Measurements from ENCODE around the gene PACRG. TPM values are rescaled to one million over a fixed set of nuclear protein-coding genes. Genes with fewer than 3 reads are reported as not detected.
"Not testable (repeated sequence)": the region's sequence is repeated elsewhere in the genome, so short reads cannot be mapped to it uniquely, and the experiment has no call there.

The PACRG gene
- total RNA-seq, 2 donors from 2014 or later = 0.14 to 3.9 TPM

DNA sequence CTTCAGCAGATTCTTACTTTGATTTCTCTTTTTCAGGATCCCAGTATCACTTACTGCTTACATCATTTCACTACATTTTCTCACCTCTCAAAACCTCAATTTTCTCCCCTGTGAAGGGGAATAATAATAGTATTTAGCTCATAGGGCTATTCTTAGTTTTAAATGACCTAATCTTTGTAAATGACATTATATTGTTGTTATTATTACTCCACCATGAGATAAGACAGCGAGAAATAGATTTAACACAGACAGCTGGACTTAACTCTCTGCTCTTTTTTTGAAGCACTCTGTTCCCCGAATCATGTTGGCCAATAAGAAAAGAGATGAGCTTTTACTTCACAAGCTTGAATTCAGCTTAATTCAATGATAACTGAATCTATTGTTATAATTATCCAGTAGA is 578.2 kb downstream of the PACRG start:
- intact Hi-C loops (cut with DNase I) = no loop called here
- no peak for DNase-seq (ENCODE audit: low spot score)

DNA sequence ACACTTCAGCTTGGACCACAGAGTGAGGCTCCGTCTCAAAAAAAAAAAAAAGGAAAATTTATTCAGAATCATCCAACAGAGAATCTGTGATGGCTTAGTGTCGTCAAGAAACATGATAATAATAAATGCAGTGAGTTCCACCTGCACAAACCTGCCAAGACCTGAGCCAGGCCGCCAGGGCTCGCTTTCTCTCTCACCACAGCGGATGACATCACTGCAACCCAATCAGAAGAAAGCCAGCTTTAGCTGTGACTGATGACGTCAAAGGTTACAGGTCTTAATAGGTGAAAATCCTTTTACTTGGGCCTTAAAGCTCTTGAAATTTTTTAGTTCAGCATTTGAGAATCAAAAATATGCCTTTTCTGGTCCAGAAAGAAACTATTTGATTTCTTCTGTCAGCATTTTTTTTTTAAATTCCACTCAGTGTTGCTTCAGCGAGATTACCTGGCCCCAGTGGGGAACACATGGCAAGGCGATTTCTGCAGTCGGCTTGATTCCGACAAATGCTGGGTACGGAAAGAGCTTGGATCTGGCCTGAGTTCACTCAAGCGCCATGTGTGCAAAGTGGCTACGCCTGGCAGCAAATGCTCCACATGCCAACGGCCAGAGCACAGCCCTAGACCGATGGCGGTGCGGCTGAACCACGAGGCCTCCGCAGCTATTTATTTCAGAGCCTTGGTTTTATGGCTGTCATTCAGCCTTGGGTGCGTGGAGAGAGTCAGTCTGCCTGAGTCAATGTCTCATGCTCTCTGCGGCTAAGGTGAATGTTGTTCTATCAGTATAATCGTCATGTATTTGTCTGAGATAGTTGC is 581.1 kb downstream of the PACRG start:
- intact Hi-C loops (cut with DNase I) = no loop called here
- DNase-seq (ENCODE audit: low spot score) = no peak

DNA sequence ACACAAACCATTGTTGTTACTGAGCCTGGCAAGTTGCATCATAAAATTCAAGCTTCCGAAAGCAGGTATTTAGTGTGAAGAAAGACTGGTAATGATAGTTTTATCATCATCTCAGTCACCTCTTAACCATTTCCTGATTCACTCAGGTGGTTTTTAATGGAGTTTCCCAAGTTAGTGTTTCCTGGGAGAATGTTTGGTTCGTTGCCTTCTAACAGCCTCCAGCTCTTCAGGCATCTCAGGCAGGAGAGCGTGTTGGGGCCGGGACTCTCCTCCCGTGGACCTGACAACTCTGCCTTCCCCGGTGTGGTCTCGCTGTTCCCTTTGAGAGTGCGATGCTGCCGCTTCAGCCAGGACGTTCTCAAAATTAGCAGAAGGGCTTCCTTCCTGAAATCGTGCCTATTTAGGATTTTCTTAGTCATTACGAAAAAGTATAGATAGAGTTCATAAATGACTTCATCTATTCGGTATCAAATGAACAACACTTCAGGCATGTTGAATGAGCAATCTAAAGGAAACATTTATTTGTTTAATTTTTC is 581.8 kb downstream of the PACRG start:
- no peak for DNase-seq (ENCODE audit: low spot score)
- intact Hi-C loops (cut with DNase I) = no loop called here

DNA sequence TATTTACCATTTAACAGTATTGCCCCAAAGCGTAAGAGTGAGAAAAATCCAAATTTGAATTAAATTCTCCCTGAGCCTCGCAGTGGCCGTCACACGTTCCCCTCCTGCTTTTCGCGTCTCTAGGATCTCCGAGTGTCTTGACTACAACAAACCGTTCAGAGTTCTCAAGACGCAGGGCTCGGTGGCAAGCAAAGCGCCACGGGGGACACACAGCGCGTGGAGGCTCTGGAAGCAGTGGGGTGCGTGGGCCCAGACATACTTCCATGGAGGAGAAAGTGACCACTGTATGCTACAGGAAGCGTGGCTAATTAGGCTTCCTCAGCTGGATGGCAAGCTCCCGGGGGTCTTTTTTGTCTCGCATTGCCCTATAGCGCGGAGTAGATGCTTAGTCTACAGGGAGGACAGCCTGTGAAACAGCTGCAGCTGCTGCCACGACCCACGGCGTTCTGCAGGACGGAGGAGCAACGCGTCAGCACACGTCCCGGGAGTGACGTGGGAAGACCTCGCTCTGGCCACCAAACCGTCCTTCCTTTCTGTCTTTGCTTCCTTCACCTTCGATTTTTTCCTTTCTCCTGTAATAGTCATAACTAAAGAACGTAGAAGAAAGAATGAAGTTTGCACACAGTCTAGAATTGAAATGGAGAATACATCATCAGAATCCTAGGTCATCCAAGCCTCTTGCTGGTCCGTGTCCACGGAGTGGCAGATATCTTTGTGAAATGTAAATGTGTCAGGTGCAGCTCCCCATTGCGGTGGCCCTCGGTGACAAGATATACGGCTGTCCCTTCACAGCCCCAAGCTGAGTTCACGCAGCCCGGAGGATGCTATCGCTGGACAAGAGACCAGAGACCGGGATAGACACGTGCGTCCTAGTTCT is 582.6 kb downstream of the PACRG start:
- no peak for DNase-seq (ENCODE audit: low spot score)
- intact Hi-C loops (cut with DNase I) = no loop called here

DNA sequence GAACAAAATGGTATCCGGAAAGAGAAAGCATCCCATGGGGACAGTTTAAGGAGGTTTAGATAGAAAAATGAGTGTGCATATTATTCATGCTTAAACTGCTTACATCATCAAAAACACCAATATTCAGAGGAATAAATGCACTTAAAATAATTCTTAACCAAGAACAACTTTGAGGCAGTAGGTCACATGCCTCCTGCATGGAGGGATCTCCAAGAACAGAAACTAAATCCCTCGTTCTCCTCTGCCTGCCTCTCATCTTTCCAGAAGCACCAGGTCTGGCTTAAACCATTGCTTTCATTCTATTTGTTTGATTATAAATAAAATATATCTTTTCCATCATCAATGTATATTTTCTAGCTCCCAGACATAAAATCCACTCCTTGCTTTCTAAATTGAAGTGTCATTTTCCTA is 583.2 kb downstream of the PACRG start:
- intact Hi-C loops (cut with DNase I) = no loop called here
- no peak for DNase-seq (ENCODE audit: low spot score)

DNA sequence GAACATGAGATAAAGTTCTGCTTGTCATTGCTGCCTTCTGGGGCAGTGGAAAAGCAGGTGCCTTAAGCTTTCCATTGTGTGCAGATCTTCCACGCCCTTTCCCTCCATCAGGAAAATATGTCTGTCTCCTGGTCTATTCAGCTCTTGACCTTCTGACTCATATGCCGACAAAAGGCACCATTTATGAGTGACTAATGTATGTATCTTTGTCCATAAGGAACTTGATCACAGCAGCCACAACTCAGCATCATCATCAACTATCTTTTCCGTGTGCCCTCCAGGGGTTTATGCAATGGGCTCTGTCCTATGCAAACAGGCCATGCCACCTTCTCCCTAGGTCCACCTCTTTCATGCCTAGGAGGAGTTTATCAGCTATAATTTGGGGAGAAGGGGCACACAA is 584.1 kb downstream of the PACRG start:
- DNase-seq (ENCODE audit: low spot score) = no peak
- intact Hi-C loops (cut with DNase I) = no loop called here

DNA sequence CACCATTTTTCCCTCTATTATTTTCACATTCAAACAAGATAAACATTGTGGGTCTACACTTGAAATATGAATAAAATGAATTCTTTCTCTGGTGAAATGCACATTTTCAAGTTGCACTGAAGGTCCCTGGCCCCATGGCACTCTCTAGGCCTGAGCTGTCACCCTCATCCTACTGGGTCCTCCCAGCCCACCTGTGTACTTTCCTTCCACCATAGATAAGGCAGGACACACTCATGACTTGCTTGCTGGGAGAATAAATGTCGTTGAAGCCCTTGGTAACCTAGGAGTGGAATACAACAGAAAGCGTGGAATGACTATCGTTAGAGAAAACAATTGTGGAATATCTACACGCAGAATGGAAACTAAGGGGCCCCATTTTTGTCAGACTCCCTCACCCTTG is 585.8 kb downstream of the PACRG start:
- no peak for DNase-seq (ENCODE audit: low spot score)
- intact Hi-C loops (cut with DNase I) = no loop called here

DNA sequence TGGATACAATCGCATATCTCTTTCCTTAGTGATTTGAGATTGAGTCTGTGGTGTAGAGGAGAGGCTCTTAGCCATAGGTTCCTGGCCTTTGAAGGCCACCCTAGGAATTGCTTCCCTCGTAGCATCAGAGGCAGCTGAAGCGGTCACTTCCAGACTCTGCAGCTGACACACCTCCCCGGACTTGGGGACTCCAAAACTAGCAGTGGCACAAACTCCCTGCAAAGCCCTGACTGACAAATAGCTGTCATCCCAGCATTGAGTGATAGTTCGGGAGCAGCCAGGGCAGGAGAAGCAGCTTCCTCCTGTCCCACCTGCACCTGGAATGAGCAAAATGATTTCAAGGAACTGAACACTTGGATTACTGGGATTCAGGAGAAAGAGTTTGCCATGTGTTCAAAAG is 586.2 kb downstream of the PACRG start:
- intact Hi-C loops (cut with DNase I) = no loop called here
- DNase-seq (ENCODE audit: low spot score) = no peak

DNA sequence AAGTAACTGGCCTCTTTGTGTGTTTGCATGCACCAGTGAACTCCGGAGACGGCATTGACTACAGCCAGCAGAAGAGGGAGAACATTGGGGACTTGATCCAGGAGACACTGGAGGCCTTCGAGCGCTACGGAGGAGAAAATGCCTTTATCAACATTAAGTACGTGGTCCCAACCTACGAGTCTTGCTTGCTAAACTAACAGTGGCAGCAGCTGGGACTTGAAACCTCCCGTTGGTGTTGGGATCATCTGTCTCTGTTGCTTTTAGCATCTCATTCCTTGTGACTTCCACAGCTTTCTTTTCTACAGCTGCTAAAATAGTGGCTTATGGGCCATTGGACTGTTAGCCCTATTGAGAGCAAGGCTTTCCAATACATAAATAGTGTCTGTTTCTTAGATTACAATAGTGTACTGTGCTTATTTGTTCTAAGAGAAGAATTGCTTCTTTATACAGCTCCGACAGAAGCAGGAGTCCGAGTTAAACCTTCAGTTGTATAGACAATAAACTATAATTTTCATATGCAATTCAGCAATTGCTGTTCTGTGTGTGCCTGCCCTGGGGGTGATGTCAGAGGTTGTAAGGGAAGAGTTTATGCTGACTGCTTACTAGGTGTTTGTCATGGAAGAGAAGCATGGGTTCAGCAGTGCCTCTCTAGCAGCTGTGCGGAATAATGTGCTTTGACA is 587.2 kb downstream of the PACRG start:
- intact Hi-C loops (cut with DNase I) = no loop called here
- no peak for DNase-seq (ENCODE audit: low spot score)

DNA sequence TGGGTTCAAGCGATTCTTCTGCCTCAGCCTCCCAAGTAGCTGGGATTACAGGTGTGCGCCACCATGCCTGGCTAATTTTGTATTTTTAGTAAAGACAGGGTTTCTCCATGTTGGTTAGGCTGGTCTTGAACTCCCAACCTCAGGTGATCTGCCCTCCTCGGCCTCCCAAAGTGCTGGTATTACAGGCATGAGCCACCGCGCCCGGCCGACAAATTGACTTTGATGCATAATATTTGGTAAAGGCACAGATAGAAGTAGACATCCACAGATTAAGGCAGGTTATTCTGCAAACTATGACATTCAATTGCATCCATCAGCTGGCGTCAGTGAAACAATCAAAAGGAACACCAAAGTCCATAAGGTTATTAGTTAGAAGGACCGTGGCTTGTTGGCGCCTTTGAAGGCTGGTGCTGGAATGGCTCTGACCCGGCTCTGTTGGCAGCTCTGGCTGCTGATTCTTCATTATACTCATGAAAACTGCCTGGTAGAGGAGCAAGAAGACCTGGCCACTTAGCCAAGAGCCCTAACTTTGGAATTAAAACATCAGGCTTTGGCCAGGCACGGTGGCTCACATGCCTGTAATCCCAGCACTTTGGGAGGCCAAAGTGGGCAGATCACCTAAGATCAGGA is 589.2 kb downstream of the PACRG start:
- DNase-seq (ENCODE audit: low spot score); intact Hi-C loops (cut with DNase I): not testable (repeated sequence)

DNA sequence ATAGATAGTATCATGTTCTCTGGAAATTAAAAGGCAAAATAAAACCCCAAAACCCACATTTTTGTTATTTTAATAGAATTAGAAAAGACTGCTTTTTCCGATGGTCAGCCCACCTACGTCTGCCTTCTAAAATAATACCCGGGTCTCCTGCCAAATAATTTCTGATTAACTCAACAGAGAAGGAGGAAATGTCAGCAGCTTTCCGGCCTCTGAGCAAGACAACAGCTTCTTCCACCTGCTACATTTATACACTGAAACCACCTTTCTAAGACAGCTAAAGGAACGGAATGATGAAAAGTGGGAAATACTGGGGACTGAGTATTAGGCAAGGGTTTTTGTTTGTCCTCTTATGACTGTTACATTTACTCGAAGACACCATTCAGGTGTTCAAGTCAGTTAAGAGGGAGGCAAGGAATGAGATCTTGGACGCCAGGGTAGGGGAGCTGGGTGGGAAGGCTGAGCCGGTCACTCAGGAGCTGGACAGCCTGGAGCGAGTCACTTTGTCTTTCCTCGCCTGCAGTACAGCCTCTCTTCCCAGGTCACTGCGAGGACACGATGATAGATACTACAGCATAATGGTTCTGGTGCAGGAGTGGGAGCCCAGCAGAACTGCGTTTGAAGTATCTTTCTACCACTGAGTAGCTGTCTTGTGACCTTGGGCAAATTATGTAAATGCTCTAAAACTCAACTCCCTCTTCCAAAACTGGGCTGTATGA is 590.5 kb downstream of the PACRG start:
- no peak for DNase-seq (ENCODE audit: low spot score)
- intact Hi-C loops (cut with DNase I) = no loop called here

DNA sequence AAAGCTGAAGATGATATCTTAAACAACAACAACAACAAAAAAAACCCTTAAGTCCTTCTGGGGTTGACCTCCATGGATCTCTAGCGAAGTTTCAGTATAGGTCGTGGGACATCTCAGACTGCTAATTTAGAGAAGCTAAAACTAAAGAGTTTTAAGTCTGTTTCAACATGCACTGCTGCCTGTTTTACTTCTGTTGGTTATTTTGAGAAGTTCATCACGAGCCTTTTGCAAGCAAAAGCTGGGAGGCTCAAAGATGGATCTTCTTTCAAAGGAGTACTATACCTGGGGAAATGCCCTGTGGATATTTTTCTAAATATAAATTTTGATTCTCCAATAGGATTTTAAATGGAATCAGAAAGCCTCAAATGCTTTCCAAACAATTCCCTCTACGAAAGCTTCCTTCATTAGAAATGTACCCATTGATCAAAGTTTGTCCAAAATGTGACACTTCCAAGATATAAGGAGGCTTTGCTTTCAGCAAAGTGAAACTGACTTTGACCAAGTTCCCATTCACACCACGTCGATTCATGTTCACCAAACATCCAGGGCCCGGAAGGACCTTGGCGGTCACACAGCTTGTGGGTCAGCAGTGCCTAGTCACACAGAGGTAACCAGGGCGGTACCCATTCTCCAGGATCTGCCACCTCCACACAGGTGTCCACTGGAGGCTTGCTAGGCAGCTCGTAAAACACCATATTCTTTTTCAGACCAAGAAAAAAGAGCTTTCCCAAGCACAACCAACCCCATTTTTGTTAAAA is 592.0 kb downstream of the PACRG start:
- intact Hi-C loops (cut with DNase I) = no loop called here
- no peak for DNase-seq (ENCODE audit: low spot score)

DNA sequence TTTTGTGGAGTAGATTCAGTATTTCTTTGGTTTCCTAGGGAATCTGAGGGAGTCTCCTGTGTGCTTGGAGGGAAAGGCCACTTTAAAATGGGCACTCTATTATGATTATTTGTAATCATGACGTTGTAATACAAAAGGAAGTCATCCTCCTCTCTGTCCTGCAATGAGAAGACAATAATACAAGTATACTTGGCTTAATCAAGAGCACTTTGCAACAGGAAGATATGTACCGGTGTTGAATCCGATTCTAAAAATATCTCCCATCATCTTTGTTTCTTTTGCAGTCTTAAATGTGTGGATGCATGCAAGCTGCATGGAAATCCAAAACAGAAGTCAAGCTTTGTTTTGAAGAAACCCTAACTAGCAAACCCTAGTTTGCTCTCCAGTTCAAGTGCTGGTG is 592.6 kb downstream of the PACRG start:
- DNase-seq (ENCODE audit: low spot score) = no peak

DNA sequence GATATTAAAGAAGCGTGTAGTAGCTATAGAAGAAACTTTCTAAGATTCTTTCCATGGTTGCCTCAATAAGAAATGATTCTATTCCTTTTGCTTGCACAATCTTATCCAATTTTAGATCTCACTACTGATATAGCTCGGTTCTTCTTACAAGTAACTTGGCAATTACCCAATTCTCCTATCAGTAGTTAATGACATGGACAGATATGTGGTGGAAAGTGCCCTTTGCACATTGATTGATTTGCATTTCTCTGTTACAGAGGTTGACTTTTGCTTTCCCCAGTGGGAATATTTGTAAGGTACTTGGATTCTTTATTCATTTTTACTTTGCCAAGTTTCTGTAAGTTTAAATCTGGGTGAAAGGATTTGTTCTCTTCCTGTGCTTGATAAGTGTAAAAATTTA is 593.0 kb downstream of the PACRG start:
- intact Hi-C loops (cut with DNase I) = no loop called here
- no peak for DNase-seq (ENCODE audit: low spot score)

More for the DNA sequence above, 592.6 kb downstream of the PACRG start:
- intact Hi-C loops (cut with DNase I) = no loop called here

DNA sequence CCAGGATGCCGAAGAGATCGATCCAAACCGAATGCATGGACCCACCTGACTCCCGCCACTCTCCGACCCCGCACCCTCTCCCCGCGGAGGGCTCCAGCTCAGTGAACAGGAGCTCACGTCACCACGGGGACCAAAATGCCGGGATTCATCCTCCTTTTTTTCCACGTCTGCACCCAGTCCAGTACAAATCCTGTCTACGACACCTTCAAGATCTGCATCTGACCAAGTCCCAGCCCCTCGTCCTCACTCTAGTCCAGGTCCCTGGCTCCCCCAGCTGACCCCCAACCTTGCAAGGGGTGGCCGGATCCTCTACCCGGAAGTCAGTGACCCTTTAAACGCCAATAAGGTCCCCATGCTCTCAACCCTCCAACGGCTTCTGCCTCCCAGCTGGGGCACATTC is 593.9 kb downstream of the PACRG start:
- DNase-seq (ENCODE audit: low spot score) = no peak
- intact Hi-C loops (cut with DNase I) = no loop called here

DNA sequence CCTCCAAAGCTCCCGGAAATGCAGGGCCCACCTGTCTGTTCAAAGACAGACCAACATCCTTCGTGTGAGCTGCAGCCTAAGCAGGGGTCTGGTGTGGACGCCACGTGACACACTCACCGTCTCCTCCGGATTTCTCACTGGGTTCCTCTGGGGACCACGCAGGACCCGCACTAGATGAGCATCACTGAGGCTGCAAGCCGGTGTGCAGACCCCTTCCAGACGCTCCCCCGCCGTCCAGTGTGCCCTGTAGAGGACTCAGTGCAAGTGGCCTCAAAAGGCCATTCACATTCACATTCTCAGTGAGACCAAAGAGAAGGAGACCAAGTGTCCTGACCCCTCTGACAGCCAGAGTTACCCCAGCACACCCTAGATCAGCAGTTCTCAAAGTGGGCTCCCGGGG is 595.5 kb downstream of the PACRG start:
- DNase-seq (ENCODE audit: low spot score) = no peak
- intact Hi-C loops (cut with DNase I) = no loop called here

DNA sequence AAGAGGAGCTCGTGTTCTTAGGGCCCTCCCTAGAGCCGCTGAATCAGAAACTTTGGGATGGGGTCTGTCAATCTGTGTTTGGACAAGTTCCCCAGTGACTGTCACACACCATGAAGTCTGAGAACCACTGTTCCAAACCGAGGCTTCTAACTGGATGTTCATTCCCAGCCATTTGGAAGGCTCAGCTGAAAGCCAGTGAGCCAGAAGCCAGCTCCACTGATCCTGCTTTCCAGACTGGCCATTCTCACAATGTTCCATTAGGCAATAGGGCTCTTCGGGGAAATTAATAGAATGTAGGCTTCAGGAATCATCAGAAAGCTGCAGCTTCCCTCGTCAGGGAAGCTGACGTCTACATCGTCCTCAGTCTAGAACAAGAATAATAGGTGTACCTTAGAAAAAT is 595.9 kb downstream of the PACRG start:
- intact Hi-C loops (cut with DNase I) = no loop called here

DNA sequence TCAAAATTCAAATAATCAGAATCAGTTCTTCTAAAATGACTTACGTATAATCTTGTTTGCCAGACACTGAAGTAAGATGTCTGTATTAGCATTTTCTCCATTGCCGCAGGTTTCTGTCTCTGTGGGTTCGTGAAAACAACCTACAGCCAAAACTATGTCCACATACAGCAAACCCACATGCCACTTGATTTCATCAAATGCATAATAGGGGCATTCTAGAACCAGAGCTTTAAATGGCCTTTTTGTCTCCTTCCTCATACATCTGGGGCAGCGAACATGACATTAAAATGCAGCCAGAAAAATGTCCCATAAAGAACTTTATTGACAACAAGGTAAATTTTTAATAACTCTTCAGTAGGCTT is 596.5 kb downstream of the PACRG start:
- intact Hi-C loops (cut with DNase I) = no loop called here
- DNase-seq (ENCODE audit: low spot score) = no peak

More for the DNA sequence above, 595.9 kb downstream of the PACRG start:
- no peak for DNase-seq (ENCODE audit: low spot score)

Measured in posterior vena cava (tissue), 2 donors.